Endodermal cell (in vitro differentiated cells): ENCODE measurements around the gene HOXD12. TPM values are rescaled to one million over a fixed set of nuclear protein-coding genes. Genes with fewer than 3 reads are reported as not detected.

Source experiments
- DNase-seq: peaks from one replicate; pipeline ENCODE4 v3.0.0-alpha.2; 2017
- H3K27ac ChIP-seq: 2 replicates; pipeline ENCODE4 v1.5.1; 2013; ENCODE audit warnings: mild to moderate bottlenecking, low read depth, low read length, moderate library complexity
- H3K27me3 ChIP-seq: 2 replicates; pipeline ENCODE4 v1.6.1; 2013; ENCODE audit warnings: mild to moderate bottlenecking, low read length, moderate library complexity; ENCODE audit not compliant: insufficient read depth, control insufficient read depth, poor library complexity, severe bottlenecking
- H3K36me3 ChIP-seq: 2 replicates; pipeline ENCODE4 v1.7.0; 2013; ENCODE audit warnings: mild to moderate bottlenecking, low read length, moderate library complexity; ENCODE audit not compliant: control insufficient read depth, insufficient read depth
- H3K4me1 ChIP-seq: one replicate; pipeline ENCODE4 v1.7.0; 2013; ENCODE audit warnings: low read length; ENCODE audit not compliant: control insufficient read depth, insufficient read depth
- H3K4me3 ChIP-seq: 2 replicates; pipeline ENCODE4 v1.5.1; 2013; ENCODE audit warnings: mild to moderate bottlenecking, low read length, moderate library complexity
- H3K9ac ChIP-seq: 2 replicates; pipeline ENCODE4 v1.6.1; 2013; ENCODE audit warnings: mild to moderate bottlenecking, low read length, moderate library complexity; ENCODE audit not compliant: poor library complexity, severe bottlenecking; ENCODE audit errors: extremely low read depth
- H3K9me3 ChIP-seq: 2 replicates; pipeline ENCODE4 v1.6.1; 2013; ENCODE audit warnings: mild to moderate bottlenecking, low read length, moderate library complexity; ENCODE audit not compliant: control insufficient read depth
- H3K27ac Mint-ChIP-seq: 2 replicates; pipeline ENCODE4 v1.8.0; 2020; ENCODE audit warnings: mixed read lengths
- H3K27me3 Mint-ChIP-seq: 2 replicates; pipeline ENCODE4 v1.8.0; 2021; ENCODE audit warnings: mild to moderate bottlenecking, mixed read lengths; ENCODE audit not compliant: insufficient read depth
- H3K36me3 Mint-ChIP-seq: 2 replicates; pipeline ENCODE4 v1.8.0; 2020; ENCODE audit warnings: low read depth, mixed read lengths
- H3K4me1 Mint-ChIP-seq: 2 replicates; pipeline ENCODE4 v1.8.0; 2020; ENCODE audit warnings: mixed read lengths
- H3K4me3 Mint-ChIP-seq: 2 replicates; pipeline ENCODE4 v1.8.0; 2020; ENCODE audit warnings: mild to moderate bottlenecking, moderate library complexity, mixed read lengths
- H3K9me3 Mint-ChIP-seq: 2 replicates; pipeline ENCODE4 v1.8.0; 2020; ENCODE audit warnings: mild to moderate bottlenecking, mixed read lengths
- WGBS, 2 experiments: methylation state at CpG; one replicate each; pipeline versions ENCODE4 v1.1.5 to v1.1.7; 2013; ENCODE audit warnings: missing lambda C conversion rate in 2 of 2, mixed read lengths in 1 of 2; ENCODE audit not compliant: insufficient coverage in 1 of 2, insufficient read length in 1 of 2; 5-methylcytosine and 5-hydroxymethylcytosine counted together
- total RNA-seq, 2 donors: library from RNA; stranded (reverse); fragmentation: NEBNext Ultra II Directional in 1 of 2; extraction: Animal tissue kit (Norgen Biotek cat#: 25700) in 1 of 2; gene quantifications; 2 replicates in 1 of 2; 3 replicates in 1 of 2; pipeline ENCODE4 v1.2.1, GENCODE V29; 2021
- TF ChIP-seq, protein P1 (sequence below): fragments of 200-600 bp; sonication (generic); conservative IDR thresholded peaks from 2 replicates; pipeline ENCODE4 v1.5.0; 2021; ENCODE audit warnings: antibody characterized with exemption, mild to moderate bottlenecking

The HOXD12 gene
- total RNA-seq, 2 donors from 2014 or later, result not detected

DNA sequence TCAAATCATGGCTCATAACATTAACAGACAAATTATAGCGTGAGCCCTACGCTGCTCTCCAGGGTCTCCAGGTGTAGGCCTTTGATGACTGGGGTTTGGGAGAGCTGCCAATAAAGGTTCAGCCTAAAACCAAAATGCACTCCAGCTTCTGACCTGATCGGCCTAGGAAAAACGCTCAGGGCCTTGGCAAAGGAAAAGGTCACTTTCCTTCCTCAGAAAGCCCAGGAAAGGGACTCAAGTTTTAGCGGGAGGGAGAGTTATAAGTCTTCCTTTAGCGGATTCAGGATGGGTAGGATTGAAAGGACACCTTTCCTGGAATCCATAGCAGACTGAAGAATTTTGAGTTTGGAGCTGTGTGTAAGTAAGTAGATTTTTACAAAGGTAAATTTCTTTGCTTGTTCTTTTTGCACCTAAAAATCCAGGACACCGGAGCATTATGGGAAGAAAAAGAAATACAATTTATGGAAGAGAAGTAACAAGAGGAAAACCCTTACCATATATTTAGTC is 24.6 kb upstream of the HOXD12 start:
- H3K27me3 ChIP-seq, result peaks cover 98% of the 10 kb centered on the region
- Mint-ChIP-seq H3K36me3 (no peaks in the 10 kb centered on the region), H3K4me3 (peak overlapping the region; percentile 5), H3K9me3 (peaks cover 2% of the 10 kb centered on the region), H3K4me1 (peaks cover 19% of the 10 kb centered on the region), H3K27ac (no peak overlapping the region), H3K27me3 (peaks cover 96% of the 10 kb centered on the region)
- no peaks in the 10 kb centered on the region for H3K36me3 ChIP-seq
- DNase-seq, result no peak
- 65 to 74% methylated on average over 3 to 6 of the region's 7 CpGs for WGBS, 2 experiments
- no peak overlapping the region for H3K9ac ChIP-seq
- TF ChIP-seq, protein P1, sequence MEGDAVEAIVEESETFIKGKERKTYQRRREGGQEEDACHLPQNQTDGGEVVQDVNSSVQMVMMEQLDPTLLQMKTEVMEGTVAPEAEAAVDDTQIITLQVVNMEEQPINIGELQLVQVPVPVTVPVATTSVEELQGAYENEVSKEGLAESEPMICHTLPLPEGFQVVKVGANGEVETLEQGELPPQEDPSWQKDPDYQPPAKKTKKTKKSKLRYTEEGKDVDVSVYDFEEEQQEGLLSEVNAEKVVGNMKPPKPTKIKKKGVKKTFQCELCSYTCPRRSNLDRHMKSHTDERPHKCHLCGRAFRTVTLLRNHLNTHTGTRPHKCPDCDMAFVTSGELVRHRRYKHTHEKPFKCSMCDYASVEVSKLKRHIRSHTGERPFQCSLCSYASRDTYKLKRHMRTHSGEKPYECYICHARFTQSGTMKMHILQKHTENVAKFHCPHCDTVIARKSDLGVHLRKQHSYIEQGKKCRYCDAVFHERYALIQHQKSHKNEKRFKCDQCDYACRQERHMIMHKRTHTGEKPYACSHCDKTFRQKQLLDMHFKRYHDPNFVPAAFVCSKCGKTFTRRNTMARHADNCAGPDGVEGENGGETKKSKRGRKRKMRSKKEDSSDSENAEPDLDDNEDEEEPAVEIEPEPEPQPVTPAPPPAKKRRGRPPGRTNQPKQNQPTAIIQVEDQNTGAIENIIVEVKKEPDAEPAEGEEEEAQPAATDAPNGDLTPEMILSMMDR, result no peak
- H3K27ac ChIP-seq, result no peak overlapping the region
- H3K4me1 ChIP-seq, result no peaks in the 10 kb centered on the region
- peak overlapping the region; percentile 69 for H3K4me3 ChIP-seq
- H3K9me3 ChIP-seq, result no peaks in the 10 kb centered on the region

DNA sequence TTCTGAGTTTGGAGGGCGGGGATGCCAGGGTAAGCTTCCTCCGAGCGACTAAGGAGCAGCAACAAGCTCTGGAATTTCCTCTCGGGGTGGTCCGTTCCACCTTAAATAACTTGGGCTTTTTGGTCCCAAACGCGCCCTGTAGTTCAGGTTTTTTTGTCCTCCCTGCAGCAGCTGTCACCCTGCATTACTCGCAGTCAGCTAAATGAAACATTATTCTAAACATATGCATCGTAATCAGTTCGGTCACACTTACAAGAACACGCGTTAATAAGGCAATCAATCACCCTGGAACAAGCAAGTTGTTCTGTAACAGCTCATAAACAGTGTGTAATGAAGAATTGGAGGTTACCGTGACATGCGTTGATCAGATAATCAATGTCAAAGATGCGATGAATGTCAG is 24.1 kb upstream of the HOXD12 start:
- H3K27me3 Mint-ChIP-seq, result peaks cover 94% of the 10 kb centered on the region
- no peaks in the 10 kb centered on the region for H3K36me3 ChIP-seq
- peaks cover 2% of the 10 kb centered on the region for H3K9me3 Mint-ChIP-seq
- peaks cover 19% of the 10 kb centered on the region for H3K4me1 Mint-ChIP-seq
- H3K27me3 ChIP-seq, result peaks cover 95% of the 10 kb centered on the region
- no peak overlapping the region for H3K9ac ChIP-seq
- no peaks in the 10 kb centered on the region for H3K4me1 ChIP-seq
- TF ChIP-seq, protein P1, result no peak
- H3K27ac Mint-ChIP-seq, result no peak overlapping the region
- WGBS, 2 experiments, result 28 to 30% methylated on average over 9 to 15 of the region's 15 CpGs
- H3K9me3 ChIP-seq, result no peaks in the 10 kb centered on the region
- peak; percentile 82 for DNase-seq
- H3K4me3 Mint-ChIP-seq, result peak overlapping the region; percentile 5
- H3K27ac ChIP-seq, result no peak overlapping the region
- no peaks in the 10 kb centered on the region for H3K36me3 Mint-ChIP-seq
- H3K4me3 ChIP-seq, result peak overlapping the region; percentile 69

DNA sequence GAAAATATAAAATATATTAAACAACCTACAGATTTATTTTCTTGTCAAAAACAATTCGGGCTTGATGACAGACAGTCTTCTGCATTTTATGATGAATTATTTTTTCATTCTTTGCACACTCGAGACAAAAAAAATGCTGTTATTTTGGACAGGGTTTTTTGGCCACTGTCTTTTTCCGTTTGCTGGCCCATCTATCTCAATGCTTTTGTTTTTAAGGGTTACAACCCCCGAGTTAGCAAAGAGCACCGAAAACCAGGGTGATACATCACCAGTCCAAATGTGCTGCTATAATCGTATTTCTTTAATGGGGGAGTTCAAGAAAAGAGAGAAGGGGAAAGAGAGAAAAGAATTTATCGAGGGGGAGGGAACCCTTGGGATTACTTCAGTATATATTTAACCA is 23.5 kb upstream of the HOXD12 start:
- Mint-ChIP-seq H3K36me3 (no peaks in the 10 kb centered on the region), H3K27me3 (peaks cover 94% of the 10 kb centered on the region), H3K9me3 (peaks cover 4% of the 10 kb centered on the region), H3K27ac (no peak overlapping the region), H3K4me1 (peaks cover 21% of the 10 kb centered on the region), H3K4me3 (no peak overlapping the region)
- TF ChIP-seq, protein P1, result no peak
- Histone ChIP-seq H3K27ac (no peak overlapping the region), H3K4me1 (no peaks in the 10 kb centered on the region), H3K27me3 (peaks cover 96% of the 10 kb centered on the region), H3K9me3 (no peaks in the 10 kb centered on the region), H3K36me3 (no peaks in the 10 kb centered on the region), H3K4me3 (no peak overlapping the region), H3K9ac (no peak overlapping the region)
- DNase-seq, result no peak
- 51 to 64% methylated on average over 6 of the region's 7 CpGs for WGBS, 2 experiments
